GM19452 (cell line): Measurements from ENCODE around the gene MAP3K5.
"Not testable (repeated sequence)": the region's sequence is repeated elsewhere in the genome, so short reads cannot be mapped to it uniquely, and the experiment has no call there.

Source experiments
- ATAC-seq: cut with Tn5 transposase; IDR thresholded peaks from one replicate; pipeline ENCODE4 v1.9.1; 2021; ENCODE audit not compliant: unreplicated experiment

MAP3K5 gene

GRCh38 chr6:136586295-136586694, 206.0 kb downstream of the MAP3K5 start:
- ATAC-seq, result no peak

GRCh38 chr6:136585523-136585922, 206.8 kb downstream of the MAP3K5 start:
- ATAC-seq, result not testable (repeated sequence)

GRCh38 chr6:136584290-136584689, 208.0 kb downstream of the MAP3K5 start:
- ATAC-seq, result not testable (repeated sequence)

- ATAC-seq, result no peak
Measured at GRCh38 chr6:136582711-136583471, 209.4 kb downstream of the MAP3K5 start.

- ATAC-seq, result no peak
Measured at GRCh38 chr6:136579800-136580199, 212.5 kb downstream of the MAP3K5 start.

- no peak for ATAC-seq
Measured at GRCh38 chr6:136576821-136577220, 215.5 kb downstream of the MAP3K5 start.

- ATAC-seq, result no peak
Measured at GRCh38 chr6:136571496-136571895, 220.8 kb downstream of the MAP3K5 start.

GRCh38 chr6:136571065-136571464, 221.2 kb downstream of the MAP3K5 start:
- no peak for ATAC-seq

GRCh38 chr6:136568129-136568528, 224.1 kb downstream of the MAP3K5 start:
- ATAC-seq, result no peak

- ATAC-seq, result no peak
Measured at GRCh38 chr6:136567688-136568087, 224.6 kb downstream of the MAP3K5 start.

- no peak for ATAC-seq
Measured at GRCh38 chr6:136566851-136567250, 225.4 kb downstream of the MAP3K5 start.

- no peak for ATAC-seq
Measured at GRCh38 chr6:136566007-136566487, 226.2 kb downstream of the MAP3K5 start.

GRCh38 chr6:136564180-136564579, 228.1 kb downstream of the MAP3K5 start:
- ATAC-seq, result no peak

- ATAC-seq, result no peak
Measured at GRCh38 chr6:136563386-136564152, 228.7 kb downstream of the MAP3K5 start.

- ATAC-seq, result no peak
Measured at GRCh38 chr6:136562211-136562610, 230.1 kb downstream of the MAP3K5 start.

GRCh38 chr6:136553166-136553787, 239.0 kb downstream of the MAP3K5 start:
- ATAC-seq, result no peak

GRCh38 chr6:136552054-136552453, 240.2 kb downstream of the MAP3K5 start:
- ATAC-seq, result no peak

GRCh38 chr6:136551103-136551502, 241.2 kb downstream of the MAP3K5 start:
- ATAC-seq, result no peak

- peak; percentile 79 for ATAC-seq
Measured at GRCh38 chr6:136550330-136551071, 241.8 kb downstream of the MAP3K5 start, which contains the start of gene MAP7. Gene MAP7, minus strand, starts transcription at chr6:136550422. Its CDS starts 14 bp downstream, at chr6:136550408.

- peak; percentile 62 for ATAC-seq
Measured at GRCh38 chr6:136550045-136550329, 242.3 kb downstream of the MAP3K5 start.
